ENCODE results near the gene CROCC. TPM values are rescaled to one million over a fixed set of nuclear protein-coding genes. Genes with fewer than 3 reads are reported as not detected.

The CROCC gene
- polyA plus RNA-seq, 1 of the 3 experiments (the other 2 are of a cell fraction): 39.1 TPM

GRCh38 chr1:16924216-16924918 is 2.6 kb downstream of the CROCC start:
- Histone ChIP-seq H3K4me2 (no peak overlapping the region), H3K79me2 (ENCODE audit: insufficient read depth) (no peaks in the 10 kb centered on the region), H3K4me3 (ENCODE audit: low read depth in 2 of 2, low read length in 1 of 2) (no peak overlapping the region), H3K36me3 (replicated peaks in 1 of 2; ENCODE audit: control insufficient read depth in 1 of 2, insufficient read depth in 2 of 2, low read length in 1 of 2) (no peaks in the 10 kb centered on the region), H3K9me2 (no peaks in the 10 kb centered on the region), H3K9me3 (no peaks in the 10 kb centered on the region), H3K9ac (no peak overlapping the region), H3K27ac (ENCODE audit: low read depth in 2 of 2, low read length in 1 of 2) (no peak overlapping the region), H2AFZ (ENCODE audit: low read depth) (no peak overlapping the region), H3K4me1 (ENCODE audit: control insufficient read depth in 1 of 2, insufficient read depth in 2 of 2, low read depth in 1 of 2, low read length in 1 of 2) (peaks cover 6 to 36% of the 10 kb centered on the region in 2 experiments; a peak in 2 of 4 replicates), H3K27me3 (ENCODE audit: insufficient read depth) (no peaks in the 10 kb centered on the region), H4K20me1 (ENCODE audit: insufficient read depth) (no peaks in the 10 kb centered on the region), H3F3A (replicated peaks; ENCODE audit: insufficient read depth) (no peaks in the 10 kb centered on the region)
- TF ChIP-seq CTCF (IDR thresholded peaks at IDR 0.05) (no peak), EZH2phosphoT487 (IDR thresholded peaks at IDR 0.05; ENCODE audit: borderline replicate concordance, low read depth) (no peak), FOXM1 (IDR thresholded peaks at IDR 0.05; ENCODE audit: low read depth) (no peak), REST (IDR thresholded peaks at IDR 0.05; ENCODE audit: low read depth, low read length) (no peak), TAF1 (IDR thresholded peaks at IDR 0.05; ENCODE audit: borderline replicate concordance, low read depth, low read length) (no peak), TCF12 (IDR thresholded peaks at IDR 0.05) (no peak), JUND (IDR thresholded peaks at IDR 0.05) (no peak)
- TF ChIP-seq, protein P1, sequence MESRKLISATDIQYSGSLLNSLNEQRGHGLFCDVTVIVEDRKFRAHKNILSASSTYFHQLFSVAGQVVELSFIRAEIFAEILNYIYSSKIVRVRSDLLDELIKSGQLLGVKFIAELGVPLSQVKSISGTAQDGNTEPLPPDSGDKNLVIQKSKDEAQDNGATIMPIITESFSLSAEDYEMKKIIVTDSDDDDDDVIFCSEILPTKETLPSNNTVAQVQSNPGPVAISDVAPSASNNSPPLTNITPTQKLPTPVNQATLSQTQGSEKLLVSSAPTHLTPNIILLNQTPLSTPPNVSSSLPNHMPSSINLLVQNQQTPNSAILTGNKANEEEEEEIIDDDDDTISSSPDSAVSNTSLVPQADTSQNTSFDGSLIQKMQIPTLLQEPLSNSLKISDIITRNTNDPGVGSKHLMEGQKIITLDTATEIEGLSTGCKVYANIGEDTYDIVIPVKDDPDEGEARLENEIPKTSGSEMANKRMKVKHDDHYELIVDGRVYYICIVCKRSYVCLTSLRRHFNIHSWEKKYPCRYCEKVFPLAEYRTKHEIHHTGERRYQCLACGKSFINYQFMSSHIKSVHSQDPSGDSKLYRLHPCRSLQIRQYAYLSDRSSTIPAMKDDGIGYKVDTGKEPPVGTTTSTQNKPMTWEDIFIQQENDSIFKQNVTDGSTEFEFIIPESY (IDR thresholded peaks at IDR 0.05; ENCODE audit: borderline replicate concordance, low read depth): no peak
- CTCF ChIA-PET: interaction anchor here (1.2 to 2.5 kb wide), 4 partner anchors 11 to 304 kb away, joined by 3 to 5 read pairs (median 5); no protein-coding TSS in a partner anchor
- 89% methylated on average over 23 of the region's 23 CpGs for WGBS (ENCODE audit: low lambda C conversion rate)
- POLR2A ChIA-PET: interaction anchor here (0.9 to 1.4 kb wide), 2 partner anchors 19 to 36 kb away, joined by 3 to 6 read pairs; no protein-coding TSS in a partner anchor
- peak; percentile 41 for DNase-seq
